Thyroid gland (tissue), 4 donors: ENCODE results near the gene STN1. TPM values are rescaled to one million over a fixed set of nuclear protein-coding genes. Genes with fewer than 3 reads are reported as not detected.
A peak's percentile ranks its signal among the peaks of the same experiment; 100 is the strongest.

Source experiments
- DNase-seq, 2 donors: peaks; one replicate each; pipeline ENCODE4 v3.0.0-alpha.2; 2019
- H3K27ac ChIP-seq, 3 donors: fragments of 200-600 bp; sonication (generic); 1 replicate in 2 of 3; 2 replicates in 1 of 3; pipeline ENCODE4 v1.5.1; 2016 to 2019; ENCODE audit warnings: mild to moderate bottlenecking in 1 of 3, moderate library complexity in 1 of 3
- H3K27me3 ChIP-seq: fragments of 200-600 bp; sonication (generic); one replicate; pipeline ENCODE4 v1.5.1; 2019
- H3K36me3 ChIP-seq, 2 donors: fragments of 200-600 bp; sonication (generic); one replicate each; pipeline ENCODE4 v1.5.1; 2016 to 2019
- H3K4me1 ChIP-seq, 2 donors: fragments of 200-600 bp; sonication (generic); one replicate each; pipeline ENCODE4 v1.5.1; 2017 to 2019
- H3K4me3 ChIP-seq, 3 donors: fragments of 200-600 bp; sonication (generic); replicated peaks in 1 of 3; 1 replicate in 2 of 3; 2 replicates in 1 of 3; pipeline ENCODE4 v1.5.1; 2016; ENCODE audit warnings: mild to moderate bottlenecking in 1 of 3
- H3K9me3 ChIP-seq: fragments of 200-600 bp; sonication (generic); one replicate; pipeline ENCODE4 v1.5.1; 2017
- POLR2A ChIP-seq, 2 donors: fragments of 450-650 bp; IDR thresholded peaks; one replicate each; pipeline ENCODE4 v1.6.1; 2017; ENCODE audit warnings: antibody characterized with exemption in 2 of 2, mild to moderate bottlenecking in 2 of 2, moderate library complexity in 1 of 2
- WGBS, 2 donors: methylation state at CpG; one replicate each; pipeline ENCODE4 v1.1.5; 2017; 5-methylcytosine and 5-hydroxymethylcytosine counted together
- intact Hi-C: fragments of 100-400 bp; cut with DNase I; formaldehyde crosslinking; loops from one replicate; pipeline ENCODE4 v1.15.1; 2023
- total RNA-seq, 4 donors: library from RNA; depleted of rRNA; stranded (reverse); fragments of >200 nt; gene quantifications; one replicate each; pipeline ENCODE4 v1.2.3, GENCODE V29; 2016
- TF ChIP-seq, protein P1 (sequence below), 6 experiments: fragments of 200-600 bp in 3 of 6; fragments of 450-650 bp in 3 of 6; sonication (generic) in 3 of 6; IDR thresholded peaks; one replicate each; pipeline ENCODE4 v1.5.1; 2016 to 2019; ENCODE audit warnings: antibody characterized with exemption in 6 of 6, mild to moderate bottlenecking in 2 of 6, inconsistent platforms in 1 of 6, moderate library complexity in 1 of 6

Gene STN1
- total RNA-seq, 4 donors from 2014 or later, result 20.7 to 37.1 (median 30.7) TPM

DNA sequence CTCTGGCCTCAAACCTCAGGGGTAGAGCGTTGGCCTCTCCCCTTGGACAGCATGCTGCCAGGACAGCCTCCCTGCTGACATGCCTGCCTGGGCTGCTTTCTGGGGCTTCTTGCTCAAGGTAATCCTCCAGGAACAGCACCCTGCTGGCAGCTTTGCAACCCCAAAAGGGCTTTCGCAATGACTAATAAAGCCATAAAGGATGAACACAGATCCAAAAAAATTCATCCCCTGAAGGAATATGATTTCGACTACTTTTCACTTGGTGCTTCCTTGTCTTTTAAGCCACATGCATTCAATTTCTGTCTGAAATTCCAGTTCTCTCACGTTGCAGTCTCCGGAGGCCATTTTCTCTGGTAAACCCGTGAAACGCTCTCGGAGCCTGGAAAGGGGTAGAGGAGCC, 47.5 kb downstream of the STN1 start:
- Histone ChIP-seq H3K36me3 (no peaks in the 10 kb centered on the region), H3K27me3 (no peaks in the 10 kb centered on the region), H3K9me3 (no peaks in the 10 kb centered on the region), H3K4me1 (no peaks in the 10 kb centered on the region), H3K27ac (no peak overlapping the region), H3K4me3 (no peak overlapping the region)
- no peak for DNase-seq
- intact Hi-C loops, result no loop called here
- TF ChIP-seq POLR2A (IDR thresholded peaks at IDR 0.05), result no peak
- TF ChIP-seq, protein P1, sequence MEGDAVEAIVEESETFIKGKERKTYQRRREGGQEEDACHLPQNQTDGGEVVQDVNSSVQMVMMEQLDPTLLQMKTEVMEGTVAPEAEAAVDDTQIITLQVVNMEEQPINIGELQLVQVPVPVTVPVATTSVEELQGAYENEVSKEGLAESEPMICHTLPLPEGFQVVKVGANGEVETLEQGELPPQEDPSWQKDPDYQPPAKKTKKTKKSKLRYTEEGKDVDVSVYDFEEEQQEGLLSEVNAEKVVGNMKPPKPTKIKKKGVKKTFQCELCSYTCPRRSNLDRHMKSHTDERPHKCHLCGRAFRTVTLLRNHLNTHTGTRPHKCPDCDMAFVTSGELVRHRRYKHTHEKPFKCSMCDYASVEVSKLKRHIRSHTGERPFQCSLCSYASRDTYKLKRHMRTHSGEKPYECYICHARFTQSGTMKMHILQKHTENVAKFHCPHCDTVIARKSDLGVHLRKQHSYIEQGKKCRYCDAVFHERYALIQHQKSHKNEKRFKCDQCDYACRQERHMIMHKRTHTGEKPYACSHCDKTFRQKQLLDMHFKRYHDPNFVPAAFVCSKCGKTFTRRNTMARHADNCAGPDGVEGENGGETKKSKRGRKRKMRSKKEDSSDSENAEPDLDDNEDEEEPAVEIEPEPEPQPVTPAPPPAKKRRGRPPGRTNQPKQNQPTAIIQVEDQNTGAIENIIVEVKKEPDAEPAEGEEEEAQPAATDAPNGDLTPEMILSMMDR (IDR thresholded peaks at IDR 0.05), result no peak
- WGBS, 2 donors, result 78 to 82% methylated on average over 8 of the region's 8 CpGs

DNA sequence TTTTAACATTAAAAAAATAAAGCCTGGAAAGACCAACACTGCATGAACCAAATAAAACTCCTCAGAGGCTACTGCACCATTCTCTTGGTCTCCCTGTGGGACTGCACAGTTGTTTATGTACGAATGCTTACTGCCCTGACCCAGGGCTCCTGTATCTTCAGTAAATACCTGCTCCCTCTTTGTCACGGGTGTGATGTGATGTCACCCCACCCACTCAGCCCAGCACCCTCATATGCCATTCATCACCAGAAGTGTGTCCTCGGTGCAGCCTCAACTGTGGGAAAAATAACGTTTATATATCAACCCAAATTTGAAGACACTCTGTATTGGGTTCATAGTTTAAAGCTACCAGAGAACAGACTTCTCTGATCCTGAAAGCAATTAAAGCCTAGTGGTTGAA, 48.6 kb downstream of the STN1 start:
- intact Hi-C loops, result no loop called here
- H3K4me3 ChIP-seq, result no peak overlapping the region
- H3K27me3 ChIP-seq, result no peaks in the 10 kb centered on the region
- H3K4me1 ChIP-seq, result no peaks in the 10 kb centered on the region
- TF ChIP-seq, protein P1 (IDR thresholded peaks at IDR 0.05), result no peak
- no peak for TF ChIP-seq POLR2A (IDR thresholded peaks at IDR 0.05)
- no peaks in the 10 kb centered on the region for H3K9me3 ChIP-seq
- DNase-seq, result no peak
- no peaks in the 10 kb centered on the region for H3K36me3 ChIP-seq
- H3K27ac ChIP-seq, result no peak overlapping the region
- WGBS, 2 donors, result 79 to 85% methylated on average over 4 of the region's 4 CpGs

DNA sequence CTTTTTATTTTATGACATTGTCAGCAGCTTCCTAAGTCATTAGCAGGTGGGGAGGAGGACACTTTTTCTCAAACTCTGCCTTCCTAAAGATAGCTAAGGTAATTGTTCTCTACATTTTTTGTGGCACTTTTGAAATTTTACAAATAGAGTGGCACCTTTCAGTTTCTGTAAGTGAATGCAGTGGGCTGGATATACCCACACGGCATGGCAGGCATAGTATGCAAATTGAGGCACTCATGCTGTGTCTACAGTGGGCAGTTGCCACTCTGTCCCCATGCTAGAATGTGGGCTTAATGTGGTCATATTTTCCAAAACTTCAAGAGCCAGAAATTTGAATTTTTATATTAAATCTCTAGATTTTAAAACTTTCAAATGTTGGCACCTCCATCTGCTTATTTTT, 49.8 kb downstream of the STN1 start:
- Histone ChIP-seq H3K9me3 (no peaks in the 10 kb centered on the region), H3K4me1 (no peaks in the 10 kb centered on the region), H3K27me3 (no peaks in the 10 kb centered on the region), H3K27ac (no peak overlapping the region), H3K36me3 (no peaks in the 10 kb centered on the region), H3K4me3 (no peak overlapping the region)
- no peak for TF ChIP-seq POLR2A (IDR thresholded peaks at IDR 0.05)
- TF ChIP-seq, protein P1 (IDR thresholded peaks at IDR 0.05), result no peak
- intact Hi-C loops, result no loop called here
- no peak for DNase-seq
- WGBS, 2 donors, result 68 to 78% methylated on average over 1 of the region's 1 CpG

DNA sequence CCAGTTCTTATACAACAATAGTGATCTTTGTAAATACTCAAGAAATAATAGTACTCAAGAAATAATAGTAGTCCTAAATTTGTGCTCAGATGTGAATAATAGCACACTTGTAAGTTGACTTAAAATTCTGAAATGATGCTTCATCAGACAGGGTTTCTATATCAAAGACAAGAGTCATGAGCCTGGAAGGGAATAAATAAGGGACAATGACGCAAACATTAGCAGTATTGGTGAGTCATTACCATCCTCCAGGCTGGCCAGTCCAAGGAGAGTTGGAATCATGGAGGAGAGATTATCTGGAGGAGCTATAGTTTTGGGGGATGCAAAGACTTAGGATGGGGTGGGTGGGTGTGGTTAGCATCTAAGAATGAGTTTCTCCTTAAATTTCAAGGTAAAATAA, 56.5 kb downstream of the STN1 start:
- Histone ChIP-seq H3K4me3 (no peak overlapping the region), H3K4me1 (peaks cover 0 to 8% of the 10 kb centered on the region in 2 donors), H3K27me3 (no peaks in the 10 kb centered on the region), H3K27ac (no peak overlapping the region), H3K9me3 (no peaks in the 10 kb centered on the region), H3K36me3 (no peaks in the 10 kb centered on the region)
- WGBS, 2 donors, result 95 to 100% methylated on average over 1 of the region's 1 CpG
- DNase-seq, result no peak
- TF ChIP-seq, protein P1 (IDR thresholded peaks at IDR 0.05), result no peak
- TF ChIP-seq POLR2A (IDR thresholded peaks at IDR 0.05), result no peak
- intact Hi-C loops, result no loop called here

DNA sequence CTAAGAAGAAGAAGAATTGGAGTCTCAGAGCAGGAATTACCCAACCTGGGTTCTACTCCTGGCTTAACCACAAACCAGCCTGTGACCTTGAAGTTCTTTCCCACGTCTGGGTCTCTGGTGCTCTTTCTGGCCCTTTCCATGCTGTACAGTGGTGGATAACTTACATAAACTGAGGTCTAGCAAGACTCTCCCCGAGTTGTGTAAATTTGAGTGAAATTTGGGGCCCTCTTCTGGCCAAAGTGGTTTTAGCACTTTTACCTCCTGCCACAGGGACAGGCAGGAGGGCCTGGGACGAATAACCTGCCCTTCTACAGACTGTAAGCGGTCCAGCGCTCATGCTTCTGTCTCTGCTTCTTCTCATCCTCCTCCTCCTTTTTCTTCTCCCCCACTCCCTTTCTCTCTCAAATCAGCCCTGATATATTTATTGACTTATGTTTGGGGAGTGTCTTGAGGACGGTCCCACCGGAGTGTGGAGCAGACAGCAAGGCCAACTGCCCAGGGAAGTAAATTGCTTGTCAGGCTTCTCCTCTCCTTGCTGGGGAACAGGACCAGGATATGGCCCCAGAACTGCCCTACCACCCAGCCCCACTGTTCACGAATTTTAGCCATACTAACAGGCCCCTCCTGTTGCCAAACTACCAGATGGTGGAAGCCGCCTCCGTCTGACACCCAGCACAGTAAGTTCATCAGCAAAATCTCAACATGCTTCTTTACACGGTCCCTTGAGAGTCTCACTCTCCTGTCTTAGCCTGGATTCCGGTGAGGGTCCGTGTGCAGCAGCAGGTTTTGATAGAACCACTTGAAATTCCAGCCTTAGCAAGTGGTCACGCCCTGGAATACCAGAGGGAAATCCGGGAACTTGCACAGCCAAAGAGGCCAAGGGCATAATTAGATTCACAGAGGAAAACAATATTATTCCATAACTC, 58.6 kb downstream of the STN1 start:
- intact Hi-C loops, result loop anchor here (5.0 kb wide), 1 partner anchor 147 kb away; no protein-coding TSS in a partner anchor
- WGBS, 2 donors, result 44 to 47% methylated on average over 15 of the region's 15 CpGs
- Histone ChIP-seq H3K27ac (no peak overlapping the region), H3K4me3 (no peak overlapping the region), H3K27me3 (no peaks in the 10 kb centered on the region), H3K4me1 (peaks cover 12 to 13% of the 10 kb centered on the region in 2 donors), H3K9me3 (no peaks in the 10 kb centered on the region), H3K36me3 (no peaks in the 10 kb centered on the region)
- TF ChIP-seq POLR2A (IDR thresholded peaks at IDR 0.05), result no peak
- TF ChIP-seq, protein P1 (IDR thresholded peaks at IDR 0.05), result peak in 5 of 6 experiments; percentile 16 to 68 (median 52)
- peak; percentile 47 to 52 for DNase-seq
